A673 (cell line): ENCODE data around the gene NR1H2.

ENCODE experiments used
- EZH2 ChIP-seq: fragments of 200-600 bp; sonication (generic); IDR thresholded peaks from 2 replicates; pipeline ENCODE4 v1.6.1; 2017; ENCODE audit warnings: borderline replicate concordance, low read depth, mild to moderate bottlenecking, mixed read lengths, antibody characterized with exemption, low read length; ENCODE audit not compliant: poor library complexity, severe bottlenecking
- TF ChIP-seq, protein P1 (sequence below): fragments of 300-800, 200-600 bp; sonication (generic); conservative IDR thresholded peaks from 2 replicates; pipeline ENCODE4 v1.5.1; 2017; ENCODE audit warnings: low read depth, mild to moderate bottlenecking, antibody characterized with exemption, low read length, moderate library complexity, mixed read lengths

DNA sequence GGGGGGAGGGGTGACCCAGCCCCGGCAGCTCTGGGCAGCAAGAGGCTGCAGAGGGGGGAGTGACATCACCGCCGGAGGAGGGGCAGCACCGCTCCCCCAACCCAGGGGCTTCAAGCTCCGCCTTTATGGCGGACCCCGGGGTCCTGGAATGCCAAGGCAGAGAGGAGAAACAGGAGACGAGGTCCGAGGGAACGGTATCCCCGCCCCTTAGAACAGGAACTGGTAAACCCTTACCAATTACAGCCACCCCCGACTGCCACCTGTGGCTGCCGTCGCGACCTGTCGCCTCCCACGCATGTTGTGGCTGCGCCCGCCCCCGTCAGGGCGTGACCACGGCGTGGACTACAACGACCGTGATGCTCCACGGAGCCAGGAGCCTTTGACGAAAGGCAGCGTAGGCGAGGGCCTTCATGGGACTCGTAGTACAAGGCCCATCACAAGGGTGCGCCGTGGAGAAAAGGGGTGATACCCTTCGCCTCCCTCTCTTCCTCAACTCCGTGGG is 43.0 kb upstream of the NR1H2 start:
- TF ChIP-seq, protein P1, sequence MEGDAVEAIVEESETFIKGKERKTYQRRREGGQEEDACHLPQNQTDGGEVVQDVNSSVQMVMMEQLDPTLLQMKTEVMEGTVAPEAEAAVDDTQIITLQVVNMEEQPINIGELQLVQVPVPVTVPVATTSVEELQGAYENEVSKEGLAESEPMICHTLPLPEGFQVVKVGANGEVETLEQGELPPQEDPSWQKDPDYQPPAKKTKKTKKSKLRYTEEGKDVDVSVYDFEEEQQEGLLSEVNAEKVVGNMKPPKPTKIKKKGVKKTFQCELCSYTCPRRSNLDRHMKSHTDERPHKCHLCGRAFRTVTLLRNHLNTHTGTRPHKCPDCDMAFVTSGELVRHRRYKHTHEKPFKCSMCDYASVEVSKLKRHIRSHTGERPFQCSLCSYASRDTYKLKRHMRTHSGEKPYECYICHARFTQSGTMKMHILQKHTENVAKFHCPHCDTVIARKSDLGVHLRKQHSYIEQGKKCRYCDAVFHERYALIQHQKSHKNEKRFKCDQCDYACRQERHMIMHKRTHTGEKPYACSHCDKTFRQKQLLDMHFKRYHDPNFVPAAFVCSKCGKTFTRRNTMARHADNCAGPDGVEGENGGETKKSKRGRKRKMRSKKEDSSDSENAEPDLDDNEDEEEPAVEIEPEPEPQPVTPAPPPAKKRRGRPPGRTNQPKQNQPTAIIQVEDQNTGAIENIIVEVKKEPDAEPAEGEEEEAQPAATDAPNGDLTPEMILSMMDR = no peak
- TF ChIP-seq EZH2 = no peak
